GM10266 (cell line): ENCODE measurements around the gene PDCD2.

ENCODE experiments used
- DNase-seq: peaks from one replicate; pipeline ENCODE4 v3.0.0; 2012; ENCODE audit errors: extremely low spot score
- CTCF ChIP-seq: IDR thresholded peaks from 2 replicates; pipeline ENCODE4 v1.5.1; 2012; ENCODE audit warnings: mild to moderate bottlenecking, low read depth; ENCODE audit not compliant: control insufficient read depth, insufficient read depth; ENCODE audit errors: missing control alignments

Gene PDCD2

GRCh38 chr6:170584954-170585498, 589 bp upstream of the PDCD2 start:
- DNase-seq = no peak
- TF ChIP-seq CTCF = no peak

- no peak for DNase-seq
These were observed 669 bp downstream of the PDCD2 start for GRCh38 chr6:170583756-170584180.

GRCh38 chr6:170578909-170579308, 5.5 kb downstream of the PDCD2 start:
- TF ChIP-seq CTCF = no peak
- DNase-seq = no peak

More at GRCh38 chr6:170583756-170584180, 669 bp downstream of the PDCD2 start:
- no peak for TF ChIP-seq CTCF

GRCh38 chr6:170575250-170575649, 9.2 kb downstream of the PDCD2 start:
- TF ChIP-seq CTCF = no peak
- no peak for DNase-seq

GRCh38 chr6:170572704-170573466, 11.6 kb downstream of the PDCD2 start:
- no peak for TF ChIP-seq CTCF
- no peak for DNase-seq

GRCh38 chr6:170564936-170565530, 19.4 kb downstream of the PDCD2 start:
- no peak for TF ChIP-seq CTCF
- DNase-seq = no peak

GRCh38 chr6:170561555-170561954, 22.9 kb downstream of the PDCD2 start:
- DNase-seq = no peak
- TF ChIP-seq CTCF = no peak
